Measurements from ENCODE around the gene TRIM10.

Gene TRIM10

DNA sequence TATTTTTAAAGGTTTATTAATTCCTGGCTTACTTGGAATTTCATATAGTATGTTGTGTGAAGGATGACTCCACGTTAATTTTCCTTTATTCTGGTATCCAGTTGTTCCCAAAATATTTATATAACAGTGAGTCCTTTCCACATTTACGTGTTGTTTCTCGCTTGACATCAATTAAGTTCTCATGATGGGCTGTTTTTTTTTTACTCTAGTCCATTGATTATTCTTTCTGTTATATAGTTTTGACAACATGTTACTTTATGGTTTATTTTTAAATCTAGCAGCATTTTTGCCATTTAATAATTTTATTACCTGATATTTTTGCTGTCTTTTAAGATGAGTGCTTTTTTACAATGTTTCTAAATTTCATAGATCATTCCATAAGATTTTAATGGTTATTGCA, 18.3 kb downstream of the TRIM10 start:
- no peak for TF ChIP-seq TEAD4 (IDR thresholded peaks at IDR 0.05)
- TF ChIP-seq, protein P1, sequence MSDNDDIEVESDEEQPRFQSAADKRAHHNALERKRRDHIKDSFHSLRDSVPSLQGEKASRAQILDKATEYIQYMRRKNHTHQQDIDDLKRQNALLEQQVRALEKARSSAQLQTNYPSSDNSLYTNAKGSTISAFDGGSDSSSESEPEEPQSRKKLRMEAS (IDR thresholded peaks at IDR 0.05): no peak

DNA sequence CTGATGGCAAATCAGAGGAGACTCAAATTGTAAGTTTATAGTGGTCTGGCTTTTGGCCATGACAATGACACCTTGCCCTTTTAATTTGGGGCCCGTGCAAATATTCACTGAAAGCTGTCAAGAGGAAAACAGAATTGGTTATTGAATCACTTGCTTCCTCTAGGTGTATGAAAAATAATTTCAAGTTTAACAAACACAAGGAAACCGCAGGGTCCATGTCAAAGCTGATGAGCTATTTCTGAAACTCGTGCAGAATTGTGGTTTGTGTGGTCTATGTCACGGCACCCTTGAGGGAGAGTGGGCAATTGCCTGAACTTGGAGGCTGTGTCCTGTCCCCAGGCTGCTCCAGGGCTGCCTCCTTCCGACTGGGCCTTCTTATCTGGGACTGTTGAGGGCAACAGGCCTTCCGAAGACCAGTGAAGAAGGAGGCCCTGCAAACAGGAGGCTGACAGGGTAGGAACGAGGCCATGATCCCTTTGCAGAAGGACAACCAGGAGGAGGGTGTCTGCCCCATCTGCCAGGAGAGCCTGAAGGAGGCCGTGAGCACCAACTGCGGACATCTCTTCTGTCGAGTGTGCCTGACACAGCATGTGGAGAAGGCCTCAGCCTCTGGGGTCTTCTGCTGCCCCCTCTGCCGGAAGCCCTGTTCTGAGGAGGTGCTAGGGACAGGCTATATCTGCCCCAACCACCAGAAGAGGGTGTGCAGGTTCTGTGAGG, 24.3 kb downstream of the TRIM10 start:
- TF ChIP-seq RAD21 (IDR thresholded peaks at IDR 0.05; ENCODE audit: low read depth) (no peak), YY1 (IDR thresholded peaks at IDR 0.05; ENCODE audit: low read depth) (no peak), NFIC (IDR thresholded peaks at IDR 0.05) (no peak), EP300 (IDR thresholded peaks at IDR 0.05; ENCODE audit: borderline replicate concordance) (no peak), ZBTB7A (IDR thresholded peaks at IDR 0.05; ENCODE audit: low read depth) (no peak)

DNA sequence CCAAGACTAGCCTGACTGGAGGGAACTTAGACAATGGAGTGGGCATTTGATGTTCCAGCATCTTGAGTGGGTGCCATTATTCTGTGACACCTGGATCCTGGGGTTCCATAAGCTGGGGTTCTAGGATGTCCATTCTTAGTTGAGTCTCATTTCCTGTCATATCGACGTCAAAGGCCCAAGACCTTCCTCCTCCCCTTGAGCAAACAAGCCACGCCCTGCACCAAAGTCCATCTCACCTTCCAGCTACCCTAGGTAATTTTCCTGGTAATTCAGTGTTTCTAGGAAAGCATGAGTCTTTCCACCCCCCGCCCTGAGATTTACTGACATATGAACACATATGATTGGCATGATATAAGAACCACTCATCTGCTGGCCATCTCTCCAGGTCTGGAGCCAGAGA, 25.3 kb downstream of the TRIM10 start, which contains the start of gene TRIM40:
Gene TRIM40 (plus strand): TSS at position 384 of the 400 bp plus-strand sequence. CDS start 897 bp downstream, outside the sequence.
- TF ChIP-seq TCF12 (IDR thresholded peaks at IDR 0.05; ENCODE audit: low read depth) (no peak), FOXM1 (IDR thresholded peaks at IDR 0.05; ENCODE audit: borderline replicate concordance, low read depth) (no peak), RAD21 (IDR thresholded peaks at IDR 0.05; ENCODE audit: low read depth) (no peak), NFIC (IDR thresholded peaks at IDR 0.05) (no peak), CREB1 (IDR thresholded peaks at IDR 0.05; ENCODE audit: low read depth) (no peak)
- TF ChIP-seq, protein P1 (IDR thresholded peaks at IDR 0.05): no peak

DNA sequence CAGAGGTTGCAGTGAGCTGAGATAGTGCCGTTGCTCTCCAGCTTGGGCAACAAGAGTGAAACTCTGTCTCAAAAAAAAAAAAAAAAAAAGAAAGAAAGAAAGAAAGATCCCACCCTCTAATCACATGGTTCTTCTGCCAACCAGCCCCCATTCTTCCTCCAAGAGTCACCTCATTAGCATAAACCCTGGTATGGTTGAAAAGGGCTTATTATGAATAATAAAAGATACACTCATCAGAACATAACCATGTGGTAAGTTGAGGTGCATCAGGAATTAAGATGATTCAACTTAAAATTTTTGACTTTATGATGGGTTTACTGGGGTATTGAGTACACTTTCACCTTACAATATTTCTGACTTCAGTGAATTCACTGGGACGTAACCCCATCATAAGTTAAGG, 25.9 kb downstream of the TRIM10 start:
- no peak for TF ChIP-seq YY1 (IDR thresholded peaks at IDR 0.05; ENCODE audit: low read depth)
- TF ChIP-seq ZBTB7A (IDR thresholded peaks at IDR 0.05; ENCODE audit: low read depth): no peak
- TF ChIP-seq TAF1 (IDR thresholded peaks at IDR 0.05; ENCODE audit: low read depth): no peak
- no peak for TF ChIP-seq RAD21 (IDR thresholded peaks at IDR 0.05; ENCODE audit: low read depth)
- TF ChIP-seq CEBPB (IDR thresholded peaks at IDR 0.05): no peak
- TF ChIP-seq, protein P2, sequence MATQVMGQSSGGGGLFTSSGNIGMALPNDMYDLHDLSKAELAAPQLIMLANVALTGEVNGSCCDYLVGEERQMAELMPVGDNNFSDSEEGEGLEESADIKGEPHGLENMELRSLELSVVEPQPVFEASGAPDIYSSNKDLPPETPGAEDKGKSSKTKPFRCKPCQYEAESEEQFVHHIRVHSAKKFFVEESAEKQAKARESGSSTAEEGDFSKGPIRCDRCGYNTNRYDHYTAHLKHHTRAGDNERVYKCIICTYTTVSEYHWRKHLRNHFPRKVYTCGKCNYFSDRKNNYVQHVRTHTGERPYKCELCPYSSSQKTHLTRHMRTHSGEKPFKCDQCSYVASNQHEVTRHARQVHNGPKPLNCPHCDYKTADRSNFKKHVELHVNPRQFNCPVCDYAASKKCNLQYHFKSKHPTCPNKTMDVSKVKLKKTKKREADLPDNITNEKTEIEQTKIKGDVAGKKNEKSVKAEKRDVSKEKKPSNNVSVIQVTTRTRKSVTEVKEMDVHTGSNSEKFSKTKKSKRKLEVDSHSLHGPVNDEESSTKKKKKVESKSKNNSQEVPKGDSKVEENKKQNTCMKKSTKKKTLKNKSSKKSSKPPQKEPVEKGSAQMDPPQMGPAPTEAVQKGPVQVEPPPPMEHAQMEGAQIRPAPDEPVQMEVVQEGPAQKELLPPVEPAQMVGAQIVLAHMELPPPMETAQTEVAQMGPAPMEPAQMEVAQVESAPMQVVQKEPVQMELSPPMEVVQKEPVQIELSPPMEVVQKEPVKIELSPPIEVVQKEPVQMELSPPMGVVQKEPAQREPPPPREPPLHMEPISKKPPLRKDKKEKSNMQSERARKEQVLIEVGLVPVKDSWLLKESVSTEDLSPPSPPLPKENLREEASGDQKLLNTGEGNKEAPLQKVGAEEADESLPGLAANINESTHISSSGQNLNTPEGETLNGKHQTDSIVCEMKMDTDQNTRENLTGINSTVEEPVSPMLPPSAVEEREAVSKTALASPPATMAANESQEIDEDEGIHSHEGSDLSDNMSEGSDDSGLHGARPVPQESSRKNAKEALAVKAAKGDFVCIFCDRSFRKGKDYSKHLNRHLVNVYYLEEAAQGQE (IDR thresholded peaks at IDR 0.05; ENCODE audit: low read depth): no peak

DNA sequence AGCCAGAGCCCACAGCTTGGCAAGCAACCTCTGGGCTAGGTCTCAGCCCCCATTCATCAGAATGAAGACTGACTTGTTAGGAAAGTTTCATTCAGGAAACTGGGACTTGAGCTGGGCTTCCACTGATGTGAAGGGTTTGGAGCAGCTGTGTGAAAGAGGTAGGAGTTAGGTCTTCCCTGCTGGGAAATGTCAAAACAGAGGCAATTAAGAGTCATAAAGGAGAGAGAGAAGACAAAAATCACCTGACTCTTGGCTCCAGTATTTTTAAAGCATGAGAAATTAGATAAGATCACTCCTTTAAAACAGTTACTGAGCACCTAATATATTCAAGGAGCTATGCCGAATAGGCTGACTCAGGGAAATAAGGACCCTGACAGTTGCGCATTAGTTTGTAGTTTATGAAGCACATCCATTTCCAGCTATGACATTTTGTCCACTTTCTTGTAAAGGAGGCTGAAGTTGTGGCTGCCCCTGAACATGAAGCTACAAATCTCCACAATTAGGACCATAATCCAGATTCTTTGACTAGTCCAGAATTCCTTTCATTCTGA, 29.0 kb downstream of the TRIM10 start:
- no peak for TF ChIP-seq ZBTB7A (IDR thresholded peaks at IDR 0.05; ENCODE audit: low read depth)
- TF ChIP-seq, protein P3, sequence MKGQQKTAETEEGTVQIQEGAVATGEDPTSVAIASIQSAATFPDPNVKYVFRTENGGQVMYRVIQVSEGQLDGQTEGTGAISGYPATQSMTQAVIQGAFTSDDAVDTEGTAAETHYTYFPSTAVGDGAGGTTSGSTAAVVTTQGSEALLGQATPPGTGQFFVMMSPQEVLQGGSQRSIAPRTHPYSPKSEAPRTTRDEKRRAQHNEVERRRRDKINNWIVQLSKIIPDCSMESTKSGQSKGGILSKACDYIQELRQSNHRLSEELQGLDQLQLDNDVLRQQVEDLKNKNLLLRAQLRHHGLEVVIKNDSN (IDR thresholded peaks at IDR 0.05): no peak
- no peak for TF ChIP-seq RAD21 (IDR thresholded peaks at IDR 0.05; ENCODE audit: low read depth)
- TF ChIP-seq CREB1 (IDR thresholded peaks at IDR 0.05; ENCODE audit: low read depth): no peak
- TF ChIP-seq TCF12 (IDR thresholded peaks at IDR 0.05; ENCODE audit: low read depth): no peak
- TF ChIP-seq YY1 (IDR thresholded peaks at IDR 0.05; ENCODE audit: low read depth): no peak
- no peak for TF ChIP-seq TAF1 (IDR thresholded peaks at IDR 0.05; ENCODE audit: low read depth)
- no peak for TF ChIP-seq EP300 (IDR thresholded peaks at IDR 0.05; ENCODE audit: borderline replicate concordance)
- TF ChIP-seq EGR1 (IDR thresholded peaks at IDR 0.05): no peak
- TF ChIP-seq, protein P2 (IDR thresholded peaks at IDR 0.05; ENCODE audit: low read depth): no peak
- no peak for TF ChIP-seq NFIC (IDR thresholded peaks at IDR 0.05)
- TF ChIP-seq CEBPB (IDR thresholded peaks at IDR 0.05): no peak
- TF ChIP-seq, protein P1 (IDR thresholded peaks at IDR 0.05): no peak
- no peak for TF ChIP-seq FOXM1 (IDR thresholded peaks at IDR 0.05; ENCODE audit: borderline replicate concordance, low read depth)
- no peak for TF ChIP-seq TEAD4 (IDR thresholded peaks at IDR 0.05)

DNA sequence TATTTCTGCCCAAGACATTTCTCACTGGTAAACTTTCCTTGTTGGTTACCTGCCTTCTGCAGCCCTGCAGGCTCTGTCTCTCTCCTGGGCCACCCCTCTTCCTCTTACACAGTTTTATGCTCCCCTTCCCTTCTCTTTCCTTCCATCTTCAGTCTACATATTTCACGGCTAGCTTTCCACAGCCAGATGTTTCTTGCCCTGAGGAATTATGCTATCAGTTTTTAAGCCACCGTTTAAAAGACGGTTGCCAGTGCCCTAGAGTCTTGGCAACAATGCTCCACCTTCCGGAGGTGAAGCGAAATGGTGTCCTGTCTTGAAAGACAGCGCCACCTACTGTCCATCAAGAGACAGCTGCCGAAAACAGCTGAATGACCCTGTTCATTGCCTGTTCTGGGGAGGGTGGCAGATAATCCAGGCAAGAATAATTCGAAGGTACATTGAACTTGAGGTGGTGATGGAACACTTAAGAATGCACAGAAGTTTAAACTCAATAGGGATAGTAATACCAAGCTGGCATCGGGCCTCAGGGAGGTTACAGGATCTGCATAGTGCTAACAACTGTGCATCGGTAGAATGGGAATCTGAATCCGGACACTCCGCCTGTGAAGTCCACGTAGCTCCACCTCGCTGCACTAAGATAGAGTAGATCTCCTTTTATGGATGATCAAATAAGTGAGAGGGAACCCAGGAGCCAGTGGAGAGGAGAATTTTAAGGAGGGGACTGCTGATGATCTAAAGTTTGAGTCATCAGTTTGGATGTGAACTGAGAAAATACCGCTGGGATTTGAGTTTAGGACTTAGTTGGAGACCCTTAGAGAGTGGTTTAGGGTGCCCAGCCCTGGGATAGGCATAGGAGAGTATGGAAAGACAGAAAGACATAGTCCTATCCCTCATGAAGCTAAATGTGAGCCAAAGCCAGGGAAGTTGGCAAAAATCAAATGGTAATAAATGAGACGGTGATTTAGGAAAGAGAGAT, 29.8 kb downstream of the TRIM10 start:
- TF ChIP-seq TEAD4 (IDR thresholded peaks at IDR 0.05): no peak
- TF ChIP-seq TAF1 (IDR thresholded peaks at IDR 0.05; ENCODE audit: low read depth): no peak
- peak; percentile 86 for TF ChIP-seq RAD21 (IDR thresholded peaks at IDR 0.05; ENCODE audit: low read depth)

Measured in Ishikawa (cell line).